Frontal cortex (tissue), 4 donors: ENCODE measurements around the gene SMIM41. TPM values are rescaled to one million over a fixed set of nuclear protein-coding genes. Genes with fewer than 3 reads are reported as not detected.
"Not testable (repeated sequence)": the region's sequence is repeated elsewhere in the genome, so short reads cannot be mapped to it uniquely, and the experiment has no call there.

Experiments used
- DNase-seq, 2 donors: peaks; one replicate each; pipeline ENCODE4 v3.0.0; 2012; ENCODE audit warnings: low spot score in 2 of 2
- FAIRE-seq: peaks from 2 replicates; lab custom pipeline; 2012; peaks lifted over from hg19 to GRCh38; lab: Jason Lieb, UNC
- total RNA-seq: library from RNA; depleted of rRNA; stranded (reverse); fragments of >200 nt; gene quantifications from one replicate; pipeline ENCODE4 v1.2.3, GENCODE V29; 2014
- donor health status: control.
- donor health status: control.
- donor health status: control.

SMIM41 gene
- total RNA-seq, 1 donor from 2014 or later, result not detected

DNA sequence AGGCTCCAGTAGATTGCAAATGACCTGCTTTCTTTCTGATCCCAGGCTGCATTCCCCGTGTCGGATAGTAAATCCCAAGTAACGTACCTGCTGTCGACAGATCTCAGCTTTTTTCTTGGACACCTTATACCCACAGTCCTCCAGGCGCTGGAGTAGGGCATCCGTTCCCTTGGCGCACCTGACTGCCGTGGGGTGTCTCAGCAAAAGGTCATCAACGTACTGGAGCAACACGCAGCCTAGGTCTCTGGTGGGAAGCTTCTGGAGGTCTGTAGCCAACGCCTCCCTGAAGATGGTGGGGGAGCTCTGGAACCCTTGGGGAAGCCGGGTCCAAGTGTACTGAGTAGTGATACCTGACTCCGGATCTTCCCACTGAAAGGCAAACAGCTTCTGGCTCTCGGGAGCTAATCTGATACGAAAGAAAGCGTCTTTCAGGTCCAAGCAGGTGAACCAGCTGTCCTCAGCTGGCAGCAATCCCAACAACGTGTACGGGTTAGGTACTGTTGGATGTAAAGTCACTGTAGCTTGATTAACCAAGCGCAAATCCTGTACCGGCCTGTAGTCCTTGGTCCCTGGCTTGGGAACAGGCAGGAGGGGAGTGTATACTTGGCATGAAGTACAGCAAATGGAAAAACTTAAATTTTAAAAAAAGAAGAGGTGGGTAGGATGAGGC, 38.4 kb downstream of the SMIM41 start:
- DNase-seq, FAIRE-seq: not testable (repeated sequence)

- peak in 1 of 2 donors; percentile 14 for DNase-seq
- no peak for FAIRE-seq
These were observed 40.1 kb downstream of the SMIM41 start for GRCh38 chr12:52119398-52120254.

- FAIRE-seq (no peak), DNase-seq (no peak)
These were observed 41.7 kb downstream of the SMIM41 start for GRCh38 chr12:52120951-52121823.

DNA sequence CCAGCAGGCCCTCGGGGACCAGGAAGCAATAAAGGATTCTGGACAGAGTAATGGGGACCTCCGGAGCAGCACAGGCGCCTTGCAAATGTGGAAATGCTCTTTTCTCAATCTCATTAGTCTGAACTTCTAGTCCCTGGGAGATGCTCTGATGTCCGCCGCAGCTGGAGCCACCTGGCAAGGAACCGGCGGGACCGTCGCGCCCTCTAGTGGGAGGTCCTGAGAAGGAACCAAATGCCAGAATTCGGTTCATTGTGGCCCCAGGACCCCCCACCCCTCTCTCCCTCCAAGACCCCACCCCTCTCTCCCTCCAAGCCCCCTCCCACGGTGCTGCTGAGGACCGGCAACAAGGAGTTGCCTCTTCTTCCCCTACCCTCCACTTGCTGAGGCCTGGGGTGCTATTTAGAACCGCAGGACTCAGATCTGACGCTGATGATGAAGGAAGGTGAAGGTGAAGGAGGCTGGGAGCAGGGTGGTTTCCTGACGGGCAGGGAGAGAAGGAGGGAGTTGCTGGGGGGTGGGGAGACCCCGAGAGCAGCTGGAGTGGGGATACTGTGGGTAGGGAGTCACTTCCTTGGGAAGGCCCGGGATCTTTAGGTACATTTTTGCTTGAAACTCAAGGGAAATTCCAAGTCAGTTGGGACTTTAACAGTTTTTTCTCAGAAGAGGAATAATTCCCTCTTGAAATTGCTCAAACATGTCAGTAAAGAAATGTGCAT, 42.5 kb downstream of the SMIM41 start:
- DNase-seq (peak in 1 of 2 donors; percentile 75), FAIRE-seq (no peak)

- peak in 1 of 2 donors; percentile 6 for DNase-seq
- FAIRE-seq, result no peak
These were observed 43.0 kb downstream of the SMIM41 start for GRCh38 chr12:52122540-52122871.

- DNase-seq (peak in 1 of 2 donors; percentile 2), FAIRE-seq (no peak)
These were observed 43.4 kb downstream of the SMIM41 start for GRCh38 chr12:52122904-52123303.

DNA sequence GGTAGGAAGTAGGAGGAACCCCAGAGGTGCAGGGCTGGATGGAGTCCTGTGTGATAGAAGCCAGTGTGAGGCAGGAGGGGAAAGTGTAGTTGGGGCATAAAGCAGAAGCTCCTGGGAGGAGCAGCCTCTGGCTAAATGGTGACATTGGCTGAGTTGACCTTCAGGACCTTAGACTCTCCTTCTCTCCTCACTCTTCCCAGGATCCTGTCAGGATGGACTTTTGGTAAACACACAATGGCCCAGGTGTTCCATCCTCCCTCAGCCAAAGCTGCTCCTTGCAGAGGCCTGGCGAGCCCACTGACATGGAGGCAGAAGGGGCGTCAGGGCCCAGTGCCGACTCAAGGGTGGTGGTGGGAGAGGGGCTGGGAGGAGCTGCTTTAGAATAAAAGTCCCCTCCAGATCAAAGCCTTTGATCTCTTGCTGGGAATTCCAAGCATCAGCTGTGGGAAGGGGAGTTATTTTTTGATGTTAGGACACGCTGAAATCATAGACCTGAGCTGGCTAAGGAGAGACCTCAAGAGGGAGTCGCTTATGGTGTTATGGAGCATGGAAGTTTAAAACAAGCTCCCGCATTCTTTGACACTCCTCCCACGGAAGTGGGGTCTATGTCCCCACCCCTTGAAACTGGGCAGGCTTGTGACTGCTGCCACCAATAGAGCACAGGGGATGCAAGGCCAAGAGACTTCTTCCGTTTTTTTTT, 44.1 kb downstream of the SMIM41 start:
- FAIRE-seq, result no peak
- peak in 1 of 2 donors; percentile 1 for DNase-seq

DNA sequence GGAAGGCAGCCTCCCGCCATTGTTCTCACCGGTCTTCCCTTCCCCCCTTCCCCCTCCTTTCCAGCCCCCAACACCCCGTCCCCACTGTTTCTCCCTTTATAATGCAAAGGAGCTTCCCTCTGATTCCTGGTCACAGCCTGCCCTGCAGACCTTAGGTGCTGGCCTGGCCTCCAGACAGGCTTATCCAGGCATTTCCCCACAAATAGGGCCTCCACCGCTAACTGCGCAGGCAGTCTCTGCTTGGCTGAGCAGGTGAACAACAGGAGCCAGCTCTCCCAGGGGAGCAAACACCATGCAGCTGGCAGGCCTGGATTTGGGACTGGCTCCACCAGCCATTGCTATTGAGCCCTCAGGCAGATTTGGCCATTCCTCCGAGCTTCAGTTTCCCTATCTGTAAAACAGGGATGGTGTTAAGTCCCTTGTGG, 46.0 kb downstream of the SMIM41 start:
- no peak for DNase-seq
- no peak for FAIRE-seq

DNA sequence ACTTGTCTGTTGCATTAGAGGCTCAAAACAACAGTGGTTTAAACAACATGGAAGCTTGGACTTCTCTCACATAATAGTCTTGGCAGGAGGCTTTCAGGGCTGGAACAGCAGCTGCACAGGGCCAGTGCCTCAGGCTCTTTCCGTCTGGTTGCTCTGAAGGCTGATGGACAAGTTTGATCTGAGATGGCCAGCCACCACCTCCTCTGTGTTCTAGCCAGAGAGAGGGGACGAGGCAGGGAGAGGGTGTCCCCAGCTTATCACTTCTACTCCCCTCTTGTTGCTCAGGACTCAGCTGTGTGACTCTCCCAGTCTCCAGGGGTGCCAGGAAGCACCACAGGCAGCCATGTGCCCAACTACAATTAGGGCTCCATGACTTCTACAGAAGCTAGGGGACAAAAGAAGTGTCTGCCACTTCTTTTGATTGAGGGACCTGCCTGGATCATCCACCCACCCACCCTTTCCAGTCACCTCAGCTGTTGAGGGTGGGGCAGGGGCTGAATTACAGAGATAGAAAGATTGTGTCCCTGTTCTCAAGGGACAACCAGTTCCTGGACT, 46.6 kb downstream of the SMIM41 start:
- FAIRE-seq (no peak), DNase-seq (peak in 1 of 2 donors; percentile 14)

GRCh38 chr12:52126605-52127578, 47.4 kb downstream of the SMIM41 start:
- DNase-seq (peak in 1 of 2 donors; percentile 16), FAIRE-seq (no peak)

DNA sequence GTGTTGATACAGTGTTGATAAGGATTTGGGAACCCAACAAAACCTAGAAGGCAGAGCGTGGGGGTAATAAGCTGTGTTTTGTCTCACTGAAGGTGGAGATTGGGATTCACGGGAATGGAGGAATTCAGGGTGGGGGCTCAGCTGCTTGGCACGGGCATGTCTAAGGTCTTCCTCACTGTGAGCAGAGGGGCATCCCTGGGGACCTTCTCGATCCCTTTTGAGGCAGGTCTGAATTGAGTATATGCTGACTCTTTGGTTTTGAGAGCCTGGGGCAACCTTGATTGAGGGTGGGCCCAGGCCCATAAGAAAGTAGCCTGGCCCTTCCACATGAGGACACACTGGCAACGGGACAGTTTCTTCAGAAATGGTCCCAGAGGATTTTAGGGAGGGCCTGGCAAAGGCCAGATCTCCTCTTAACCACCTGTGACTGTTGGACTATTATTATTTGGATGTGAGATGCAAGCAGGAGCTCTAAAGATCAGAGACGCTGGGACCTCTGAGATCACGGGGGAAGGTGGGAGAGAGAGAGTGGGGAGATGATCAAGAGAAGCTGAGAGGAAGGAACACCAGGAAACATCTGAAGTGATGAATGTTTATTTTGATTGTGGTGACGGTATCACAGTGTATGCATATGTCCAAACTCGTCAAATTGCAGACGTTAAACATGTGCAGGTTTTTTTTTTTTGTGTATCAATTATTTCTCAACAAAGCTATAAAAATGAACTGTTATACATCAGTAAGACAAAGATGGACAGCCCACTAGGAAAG, 48.4 kb downstream of the SMIM41 start:
- peak in 1 of 2 donors; percentile 1 for DNase-seq
- FAIRE-seq, result no peak

GRCh38 chr12:52130711-52131110, 51.2 kb downstream of the SMIM41 start:
- peak in 1 of 2 donors; percentile 3 for DNase-seq
- FAIRE-seq, result no peak

- DNase-seq (no peak), FAIRE-seq (no peak)
These were observed 53.3 kb downstream of the SMIM41 start for GRCh38 chr12:52132754-52133161.

- FAIRE-seq (no peak), DNase-seq (no peak)
These were observed 58.2 kb downstream of the SMIM41 start for GRCh38 chr12:52137746-52138145.

DNA sequence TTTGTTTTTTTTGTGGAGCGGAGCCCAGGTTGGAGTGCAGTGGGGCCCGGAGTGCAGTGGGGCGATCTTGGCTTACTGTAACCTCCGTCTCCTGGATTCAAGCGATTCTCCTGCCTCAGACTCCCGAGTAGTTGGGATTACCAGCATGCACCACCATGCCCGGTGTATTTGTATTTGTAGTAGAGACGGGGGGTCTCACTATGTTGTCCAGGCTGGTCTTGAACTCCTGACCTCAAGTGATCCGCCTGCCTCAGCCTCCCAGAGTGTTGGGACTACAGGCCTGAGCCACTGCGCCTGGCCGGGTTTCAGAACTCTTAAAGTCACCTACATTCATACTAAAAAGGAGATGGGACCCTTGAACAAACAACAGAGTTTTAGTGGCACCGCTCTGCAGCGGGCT, 59.6 kb downstream of the SMIM41 start:
- FAIRE-seq (no peak), DNase-seq (no peak)

GRCh38 chr12:52139579-52140062, 60.1 kb downstream of the SMIM41 start:
- DNase-seq (peak in 1 of 2 donors; percentile 60), FAIRE-seq (no peak)

GRCh38 chr12:52141306-52141705, 61.8 kb downstream of the SMIM41 start:
- no peak for DNase-seq

More at GRCh38 chr12:52141306-52141705, 61.8 kb downstream of the SMIM41 start:
- no peak for FAIRE-seq
